GM19452 (cell line): ENCODE results near the gene SEC16B.
"Not testable (repeated sequence)": the region's sequence is repeated elsewhere in the genome, so short reads cannot be mapped to it uniquely, and the experiment has no call there.

Experiments used
- ATAC-seq: cut with Tn5 transposase; IDR thresholded peaks from one replicate; pipeline ENCODE4 v1.9.1; 2021; ENCODE audit not compliant: unreplicated experiment

SEC16B gene, protein sequence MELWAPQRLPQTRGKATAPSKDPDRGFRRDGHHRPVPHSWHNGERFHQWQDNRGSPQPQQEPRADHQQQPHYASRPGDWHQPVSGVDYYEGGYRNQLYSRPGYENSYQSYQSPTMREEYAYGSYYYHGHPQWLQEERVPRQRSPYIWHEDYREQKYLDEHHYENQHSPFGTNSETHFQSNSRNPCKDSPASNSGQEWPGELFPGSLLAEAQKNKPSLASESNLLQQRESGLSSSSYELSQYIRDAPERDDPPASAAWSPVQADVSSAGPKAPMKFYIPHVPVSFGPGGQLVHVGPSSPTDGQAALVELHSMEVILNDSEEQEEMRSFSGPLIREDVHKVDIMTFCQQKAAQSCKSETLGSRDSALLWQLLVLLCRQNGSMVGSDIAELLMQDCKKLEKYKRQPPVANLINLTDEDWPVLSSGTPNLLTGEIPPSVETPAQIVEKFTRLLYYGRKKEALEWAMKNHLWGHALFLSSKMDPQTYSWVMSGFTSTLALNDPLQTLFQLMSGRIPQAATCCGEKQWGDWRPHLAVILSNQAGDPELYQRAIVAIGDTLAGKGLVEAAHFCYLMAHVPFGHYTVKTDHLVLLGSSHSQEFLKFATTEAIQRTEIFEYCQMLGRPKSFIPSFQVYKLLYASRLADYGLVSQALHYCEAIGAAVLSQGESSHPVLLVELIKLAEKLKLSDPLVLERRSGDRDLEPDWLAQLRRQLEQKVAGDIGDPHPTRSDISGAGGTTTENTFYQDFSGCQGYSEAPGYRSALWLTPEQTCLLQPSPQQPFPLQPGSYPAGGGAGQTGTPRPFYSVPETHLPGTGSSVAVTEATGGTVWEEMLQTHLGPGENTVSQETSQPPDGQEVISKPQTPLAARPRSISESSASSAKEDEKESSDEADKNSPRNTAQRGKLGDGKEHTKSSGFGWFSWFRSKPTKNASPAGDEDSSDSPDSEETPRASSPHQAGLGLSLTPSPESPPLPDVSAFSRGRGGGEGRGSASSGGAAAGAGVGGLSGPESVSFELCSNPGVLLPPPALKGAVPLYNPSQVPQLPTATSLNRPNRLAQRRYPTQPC

GRCh38 chr1:177969825-177970371, at the start of gene SEC16B:
TSS of gene SEC16B (minus strand) at chr1:177970058. CDS start at chr1:177967981, 2,077 bp downstream.
- ATAC-seq: no peak

- no peak for ATAC-seq
Measured at GRCh38 chr1:178019622-178020021, 49.8 kb upstream of the SEC16B start.

DNA sequence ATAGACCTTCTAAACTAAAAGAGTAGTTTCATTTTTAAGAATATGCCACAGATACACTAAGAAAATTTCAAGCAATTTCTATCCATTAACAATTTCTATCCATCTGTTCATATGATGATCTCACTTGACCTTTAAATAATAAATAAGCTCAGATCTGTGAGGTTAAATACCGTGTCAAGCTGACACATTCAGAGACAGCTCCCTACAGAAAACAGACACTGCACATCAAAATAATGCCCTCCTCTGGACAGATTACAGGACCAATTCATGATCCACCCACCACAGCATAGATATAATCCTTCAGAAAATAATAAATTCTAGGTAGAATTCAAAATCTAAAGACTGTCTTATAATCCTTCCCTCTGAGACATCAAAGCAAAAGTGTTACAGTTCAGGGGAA, 49.4 kb upstream of the SEC16B start:
- ATAC-seq: no peak

DNA sequence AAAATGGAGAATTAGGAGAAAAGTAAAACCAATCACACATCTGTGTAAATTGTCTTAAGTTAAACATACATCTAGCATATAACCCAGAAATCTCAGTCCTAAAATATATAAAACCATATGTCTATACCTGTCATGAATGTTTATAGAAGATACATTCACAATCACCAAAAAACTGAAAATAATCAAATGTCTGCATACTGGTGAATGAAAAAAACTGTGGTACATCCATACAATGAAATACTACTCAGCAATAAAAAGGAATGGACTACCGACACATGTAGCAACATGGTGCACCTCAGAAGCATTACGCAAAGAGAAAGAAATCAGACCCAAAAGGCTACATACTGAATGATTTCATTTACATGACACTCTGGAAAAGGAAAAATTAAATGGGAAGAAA, 47.7 kb upstream of the SEC16B start:
- ATAC-seq: no peak

DNA sequence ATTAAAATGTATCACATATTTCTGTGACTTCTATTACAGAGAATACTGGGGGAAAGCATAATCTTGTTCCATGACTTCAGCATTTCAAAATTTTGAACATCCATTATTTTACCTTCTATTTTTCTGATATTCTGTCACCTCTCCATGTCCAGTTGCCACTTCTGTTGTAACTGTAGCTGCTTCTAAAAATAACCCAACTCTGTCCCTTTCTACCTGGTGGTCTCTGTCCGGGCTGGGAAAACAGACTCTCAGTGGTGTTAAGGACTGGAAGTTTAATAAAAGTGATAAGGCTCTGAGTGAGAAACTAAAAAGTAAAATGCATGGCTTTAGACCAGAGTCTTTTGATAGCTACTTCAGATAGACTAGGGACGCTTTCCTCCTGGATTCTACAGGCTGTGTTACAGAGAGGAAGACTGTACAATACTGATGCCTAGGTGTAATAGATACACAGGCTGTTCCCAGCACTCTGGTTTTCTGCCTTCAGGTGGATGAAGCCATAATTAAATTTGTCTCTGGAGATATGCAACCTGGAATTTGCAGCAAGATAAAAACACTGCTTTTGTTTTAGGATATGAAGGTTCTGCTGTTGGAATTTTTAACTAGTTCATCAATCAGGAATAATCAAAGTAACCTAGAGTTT, 42.1 kb upstream of the SEC16B start:
- ATAC-seq: no peak

GRCh38 chr1:178011465-178011828, 41.6 kb upstream of the SEC16B start:
- no peak for ATAC-seq

GRCh38 chr1:178010674-178011464, 41.0 kb upstream of the SEC16B start:
- ATAC-seq: no peak

GRCh38 chr1:178006043-178006442, 36.2 kb upstream of the SEC16B start:
- no peak for ATAC-seq

DNA sequence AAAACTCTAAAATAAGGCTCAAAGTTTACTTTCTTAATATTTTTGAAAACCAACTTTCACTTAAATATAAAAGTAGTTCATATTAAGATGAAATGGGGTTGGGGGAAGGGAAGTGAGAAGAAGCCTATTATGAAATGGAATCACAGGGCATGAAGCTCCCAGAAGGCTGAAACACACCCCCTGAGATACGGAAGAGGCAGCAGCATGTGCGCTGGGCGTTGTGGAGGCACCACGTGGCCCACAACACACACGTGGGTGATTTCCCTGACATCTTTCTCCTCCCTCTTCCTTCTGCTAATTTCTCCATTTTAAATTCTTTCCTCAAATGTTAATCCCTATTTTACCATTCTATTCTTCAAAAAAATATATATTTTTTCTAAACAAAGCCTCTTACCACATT, 35.6 kb upstream of the SEC16B start:
- no peak for ATAC-seq

- ATAC-seq: no peak
Measured at GRCh38 chr1:178004926-178005391, 35.1 kb upstream of the SEC16B start.

DNA sequence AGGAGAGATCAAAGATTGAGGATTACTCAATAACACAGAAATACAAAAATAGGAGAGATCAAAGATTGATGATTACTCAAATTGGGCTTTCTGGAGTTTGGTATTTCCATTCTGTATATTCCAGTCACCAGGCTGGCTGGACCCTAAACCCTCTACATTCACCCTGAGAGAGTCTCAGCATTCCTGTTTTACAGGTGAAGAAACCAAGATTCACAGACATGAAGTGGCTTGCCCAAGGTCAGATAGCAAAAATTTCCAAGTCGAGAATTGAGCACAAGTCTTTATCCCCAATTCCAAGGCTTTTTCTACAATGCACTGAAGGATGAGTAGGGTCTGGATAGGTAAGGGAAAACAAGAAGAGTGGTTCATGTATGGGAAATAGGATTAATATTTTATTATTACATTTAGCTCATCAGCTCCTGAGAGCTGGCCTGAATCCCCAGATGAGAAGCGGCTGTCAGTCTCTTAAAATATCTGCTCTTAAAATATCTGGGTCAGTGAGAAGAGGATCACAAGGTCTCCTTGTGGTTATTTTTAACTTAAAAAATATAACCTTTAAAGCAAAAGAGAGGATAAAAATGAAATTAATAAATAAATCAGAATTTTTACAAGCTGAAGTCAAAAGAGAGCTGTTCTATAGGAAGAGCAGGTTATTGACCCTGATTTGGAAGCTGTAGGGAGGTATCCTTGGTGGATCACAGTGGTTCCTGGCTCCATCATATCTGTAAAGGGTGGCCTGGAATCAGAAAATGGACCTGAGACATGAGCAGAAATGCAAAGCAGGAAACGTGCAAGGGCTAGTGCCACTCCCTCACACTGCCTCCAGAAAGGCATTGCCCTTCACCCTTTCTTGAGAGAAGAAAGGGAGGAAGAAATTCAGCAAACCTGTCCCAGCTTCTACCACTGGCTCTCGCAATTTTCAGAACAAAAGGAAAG, 29.1 kb upstream of the SEC16B start:
- ATAC-seq: no peak

DNA sequence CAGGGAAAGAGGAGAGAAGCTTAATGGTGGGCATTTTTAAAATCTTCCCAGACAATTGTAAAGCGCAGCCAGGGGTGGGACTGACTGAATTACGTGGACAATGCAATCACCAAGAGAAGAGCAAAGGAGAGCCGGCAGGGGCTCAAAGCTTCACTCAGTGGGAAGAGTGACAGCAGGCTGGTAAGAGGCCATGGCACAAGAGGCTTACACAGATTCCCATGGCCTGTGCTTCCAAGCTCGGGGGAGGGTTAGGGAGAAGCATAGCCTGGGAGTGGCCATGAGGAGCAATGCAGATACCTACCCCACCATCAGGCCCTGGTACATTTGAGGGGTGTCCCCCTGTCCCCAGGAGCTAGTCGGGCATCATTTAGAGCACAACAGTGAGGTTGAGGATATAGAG, 27.1 kb upstream of the SEC16B start:
- ATAC-seq: no peak

- ATAC-seq: no peak
Measured at GRCh38 chr1:177995369-177995768, 25.5 kb upstream of the SEC16B start.

- not testable (repeated sequence) for ATAC-seq
Measured at GRCh38 chr1:177986281-177986680, 16.4 kb upstream of the SEC16B start.

GRCh38 chr1:177984761-177985160, 14.9 kb upstream of the SEC16B start:
- ATAC-seq: no peak

- ATAC-seq: no peak
Measured at GRCh38 chr1:177984136-177984525, 14.3 kb upstream of the SEC16B start.

GRCh38 chr1:177983482-177984135, 13.8 kb upstream of the SEC16B start:
- no peak for ATAC-seq

DNA sequence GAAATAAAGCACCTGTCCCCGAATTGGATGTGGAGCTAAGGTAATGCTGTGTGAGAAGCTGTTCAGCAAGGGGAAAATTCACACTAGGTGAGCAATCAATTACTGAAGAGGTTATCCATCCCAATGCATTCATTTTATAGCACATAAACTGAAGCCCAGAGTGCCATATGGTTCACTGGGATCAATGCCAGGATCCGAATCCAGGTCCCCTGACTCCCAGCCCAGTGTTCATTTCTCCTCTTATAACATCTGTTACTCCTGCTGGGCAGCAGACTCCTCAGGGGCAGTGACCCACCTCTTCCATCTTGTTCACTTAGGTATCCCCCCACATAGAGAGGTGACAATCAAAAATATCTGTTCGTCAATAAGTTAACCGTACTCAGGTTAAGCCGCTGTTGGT, 13.2 kb upstream of the SEC16B start:
- ATAC-seq: no peak
